MM.1S (cell line): ENCODE results near the gene ANGPTL3.

Experiments used
- CTCF ChIP-seq: fragments of 300-600 bp; sonication (generic); IDR thresholded peaks from 2 replicates; pipeline ENCODE4 v1.5.1; 2016; ENCODE audit warnings: antibody characterized with exemption, low read length, mixed read lengths
- EZH2 ChIP-seq: fragments of 300-600 bp; sonication (generic); optimal IDR thresholded peaks from 2 replicates; pipeline ENCODE3; 2017; ENCODE audit warnings: low read depth, mild to moderate bottlenecking, antibody characterized with exemption, low read length, mixed read lengths
- EZH2phosphoT487 ChIP-seq: fragments of 300-600 bp; sonication (generic); IDR thresholded peaks from 2 replicates; pipeline ENCODE4 v1.6.1; 2018; ENCODE audit warnings: antibody characterized with exemption, low read length

- TF ChIP-seq EZH2phosphoT487 (no peak), CTCF (no peak), EZH2 (no peak)
These were observed 4.1 kb downstream of the ANGPTL3 start for GRCh38 chr1:62601457-62601856.
